Adrenal gland (tissue), 5 donors: Measurements from ENCODE around the gene TUBGCP5.

Experiments
- POLR2A ChIP-seq, 2 donors: fragments of 450-650 bp; IDR thresholded peaks; one replicate each; pipeline ENCODE4 v1.6.1; 2017; ENCODE audit warnings: antibody characterized with exemption in 2 of 2, mild to moderate bottlenecking in 2 of 2, moderate library complexity in 1 of 2
- TF ChIP-seq, protein P1 (sequence below), 6 experiments: fragments of 450-650 bp in 4 of 6; fragments of 200-600 bp in 2 of 6; sonication (generic) in 1 of 6; IDR thresholded peaks; 1 replicate in 5 of 6; 2 replicates in 1 of 6; pipeline versions ENCODE4 v1.5.1 to v1.8.0; 2016 to 2021; ENCODE audit warnings: antibody characterized with exemption in 6 of 6, mild to moderate bottlenecking in 2 of 6, moderate library complexity in 1 of 6
- donor health status: DM: no; HTN: no; CAD: no.

DNA sequence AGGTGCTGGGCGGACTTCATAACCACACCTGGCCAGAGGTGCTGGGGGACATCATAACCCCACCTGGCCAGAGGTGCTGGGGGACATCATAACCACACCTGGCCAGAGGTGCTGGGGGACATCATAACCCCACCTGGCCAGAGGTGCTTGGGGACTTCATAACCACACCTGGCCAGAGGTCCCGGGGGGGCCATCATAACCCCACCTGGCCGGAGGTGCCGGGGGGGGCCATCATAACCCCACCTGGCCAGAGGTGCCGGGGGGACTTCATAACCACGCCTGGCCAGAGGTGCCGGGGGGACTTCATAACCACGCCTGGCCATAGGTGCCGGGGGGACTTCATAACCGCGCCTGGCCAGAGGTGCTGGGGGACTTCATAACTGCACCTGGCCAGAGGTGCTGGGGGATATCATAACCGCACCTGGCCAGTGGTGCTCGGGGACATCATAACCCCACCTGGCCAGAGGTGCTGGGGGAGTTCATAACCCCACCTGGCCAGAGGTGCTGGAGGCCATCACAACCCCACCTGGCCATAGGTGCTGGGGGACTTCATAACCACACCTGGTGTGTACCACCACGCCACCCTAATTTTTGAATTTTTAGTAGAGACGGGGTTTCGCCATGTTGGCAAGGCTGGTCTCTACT is 10.7 kb upstream of the TUBGCP5 start:
- TF ChIP-seq, protein P1, sequence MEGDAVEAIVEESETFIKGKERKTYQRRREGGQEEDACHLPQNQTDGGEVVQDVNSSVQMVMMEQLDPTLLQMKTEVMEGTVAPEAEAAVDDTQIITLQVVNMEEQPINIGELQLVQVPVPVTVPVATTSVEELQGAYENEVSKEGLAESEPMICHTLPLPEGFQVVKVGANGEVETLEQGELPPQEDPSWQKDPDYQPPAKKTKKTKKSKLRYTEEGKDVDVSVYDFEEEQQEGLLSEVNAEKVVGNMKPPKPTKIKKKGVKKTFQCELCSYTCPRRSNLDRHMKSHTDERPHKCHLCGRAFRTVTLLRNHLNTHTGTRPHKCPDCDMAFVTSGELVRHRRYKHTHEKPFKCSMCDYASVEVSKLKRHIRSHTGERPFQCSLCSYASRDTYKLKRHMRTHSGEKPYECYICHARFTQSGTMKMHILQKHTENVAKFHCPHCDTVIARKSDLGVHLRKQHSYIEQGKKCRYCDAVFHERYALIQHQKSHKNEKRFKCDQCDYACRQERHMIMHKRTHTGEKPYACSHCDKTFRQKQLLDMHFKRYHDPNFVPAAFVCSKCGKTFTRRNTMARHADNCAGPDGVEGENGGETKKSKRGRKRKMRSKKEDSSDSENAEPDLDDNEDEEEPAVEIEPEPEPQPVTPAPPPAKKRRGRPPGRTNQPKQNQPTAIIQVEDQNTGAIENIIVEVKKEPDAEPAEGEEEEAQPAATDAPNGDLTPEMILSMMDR (IDR thresholded peaks at IDR 0.05): no peak
- no peak for TF ChIP-seq POLR2A (IDR thresholded peaks at IDR 0.05)
